Fibroblast of villous mesenchyme (primary cell): ENCODE data around the gene EFEMP2. TPM values are rescaled to one million over a fixed set of nuclear protein-coding genes. Genes with fewer than 3 reads are reported as not detected.

Experiments used
- DNase-seq: peaks from one replicate; pipeline ENCODE4 v3.0.0-alpha.2; 2010; ENCODE audit warnings: low read depth
- H3K4me3 ChIP-seq: 2 replicates; pipeline ENCODE4 v1.5.1; 2011; ENCODE audit warnings: low read depth, mild to moderate bottlenecking, low read length
- CTCF ChIP-seq: IDR thresholded peaks from 2 replicates; pipeline ENCODE4 v1.5.1; 2012; ENCODE audit warnings: low read depth, mild to moderate bottlenecking, low read length; ENCODE audit not compliant: insufficient read depth
- total RNA-seq: library from RNA; depleted of rRNA; stranded (reverse); fragments of >200 nt; gene quantifications from 2 replicates; pipeline ENCODE4 v1.2.3, GENCODE V29; 2012

EFEMP2 gene
- total RNA-seq, 1 donor = 77.7 TPM

GRCh38 chr11:65873318-65874156, 937 bp upstream of the EFEMP2 start:
- H3K4me3 ChIP-seq = peak overlapping the region; percentile 72
- TF ChIP-seq CTCF = no peak
- DNase-seq = peak; percentile 94

GRCh38 chr11:65871811-65872548, 620 bp downstream of the EFEMP2 start:
- DNase-seq = no peak
- TF ChIP-seq CTCF = peak; percentile 30
- peak overlapping the region; percentile 72 for H3K4me3 ChIP-seq

- peak overlapping the region; percentile 72 for H3K4me3 ChIP-seq
- no peak for TF ChIP-seq CTCF
- DNase-seq = no peak
Measured at GRCh38 chr11:65870706-65871681, 1.6 kb downstream of the EFEMP2 start.

GRCh38 chr11:65870307-65870658, 2.3 kb downstream of the EFEMP2 start:
- no peak overlapping the region for H3K4me3 ChIP-seq
- no peak for TF ChIP-seq CTCF
- no peak for DNase-seq

- no peak overlapping the region for H3K4me3 ChIP-seq
- no peak for DNase-seq
- no peak for TF ChIP-seq CTCF
Measured at GRCh38 chr11:65869643-65870306, 2.8 kb downstream of the EFEMP2 start.

- no peak for DNase-seq
- no peak for TF ChIP-seq CTCF
- H3K4me3 ChIP-seq = no peak overlapping the region
Measured at GRCh38 chr11:65868907-65869306, 3.7 kb downstream of the EFEMP2 start.
